WTC11 (cell line): ENCODE results near the gene ZNF335. TPM values are rescaled to one million over a fixed set of nuclear protein-coding genes. Genes with fewer than 3 reads are reported as not detected.
"Not testable (repeated sequence)": the region's sequence is repeated elsewhere in the genome, so short reads cannot be mapped to it uniquely, and the experiment has no call there.

Experiments
- ATAC-seq: fragments of 200-7000 bp; cut with Tn5 transposase; 2 replicates; pipeline ENCODE4 v1.10.0; 2021; ENCODE audit warnings: mild to moderate bottlenecking, moderate library complexity
- CTCF ChIA-PET: fragments of 300-600 bp; sonication (Branson Sonifier 250); formaldehyde crosslinking; loops from one replicate; lab custom pipeline; 2021; ENCODE audit warnings: antibody characterized with exemption; lab: Charles Lee
- POLR2A ChIA-PET: fragments of 350-600 bp; sonication (Branson Sonifier 250); formaldehyde crosslinking; loops from one replicate; lab custom pipeline; 2021; ENCODE audit warnings: antibody characterized with exemption; lab: Charles Lee
- DNase-seq: peaks from one replicate; pipeline ENCODE4 v3.0.0; 2021; ENCODE audit warnings: low spot score
- H3K27ac Mint-ChIP-seq: 2 replicates; pipeline ENCODE4 v1.8.0; 2021; ENCODE audit warnings: mixed read lengths
- H3K27me3 Mint-ChIP-seq: 2 replicates; pipeline ENCODE4 v1.8.0; 2021; ENCODE audit warnings: low read depth, mild to moderate bottlenecking, moderate library complexity, mixed read lengths
- H3K36me3 Mint-ChIP-seq: 2 replicates; pipeline ENCODE4 v1.8.0; 2021; ENCODE audit warnings: mixed read lengths
- H3K4me1 Mint-ChIP-seq: 2 replicates; pipeline ENCODE4 v1.8.0; 2022; ENCODE audit warnings: mixed read lengths
- H3K4me3 Mint-ChIP-seq: 2 replicates; pipeline ENCODE4 v1.8.0; 2021; ENCODE audit warnings: mild to moderate bottlenecking, moderate library complexity, mixed read lengths
- H3K9me3 Mint-ChIP-seq: 2 replicates; pipeline ENCODE4 v1.8.0; 2021; ENCODE audit warnings: mixed read lengths
- EMX1 ChIP-seq: fragments of 250-450 bp; sonication (Bioruptor Pico); IDR thresholded peaks from 2 replicates; pipeline ENCODE4 v1.8.0; 2021; ENCODE audit warnings: mild to moderate bottlenecking
- MXD4 ChIP-seq: fragments of 250-450 bp; sonication (Bioruptor Pico); IDR thresholded peaks from 2 replicates; pipeline ENCODE4 v1.8.0; 2021; ENCODE audit warnings: mild to moderate bottlenecking, moderate library complexity, borderline replicate concordance
- OVOL2 ChIP-seq: fragments of 250-450 bp; sonication (Bioruptor Pico); IDR thresholded peaks from 2 replicates; pipeline ENCODE4 v1.9.0; 2021; ENCODE audit warnings: mild to moderate bottlenecking, borderline replicate concordance
- ZNF219 ChIP-seq: sonication (generic); formaldehyde crosslinking; IDR thresholded peaks from 2 replicates; pipeline ENCODE4 v1.8.0; 2023; ENCODE audit warnings: missing genetic modification reagents, mild to moderate bottlenecking, borderline replicate concordance
- ZNF263 ChIP-seq: sonication (generic); formaldehyde crosslinking; IDR thresholded peaks from 2 replicates; pipeline ENCODE4 v1.8.1; 2022; ENCODE audit warnings: low read depth, mild to moderate bottlenecking, moderate library complexity, missing genetic modification reagents
- ZNF396 ChIP-seq: fragments of 250-450 bp; sonication (Bioruptor Pico); IDR thresholded peaks from 2 replicates; pipeline ENCODE4 v1.8.0; 2021; ENCODE audit warnings: mild to moderate bottlenecking, moderate library complexity, borderline replicate concordance
- total RNA-seq: library from RNA; stranded (reverse); gene quantifications from 3 replicates; pipeline ENCODE4 v1.2.3, GENCODE V29; 2021
- TF ChIP-seq, protein P1 (sequence below): fragments of 250-450 bp; sonication (Bioruptor Pico); IDR thresholded peaks from 2 replicates; pipeline ENCODE4 v1.9.0; 2021; ENCODE audit warnings: moderate library complexity, mild to moderate bottlenecking, inconsistent platforms, borderline replicate concordance
- TF ChIP-seq, protein P2 (sequence below): sonication (generic); formaldehyde crosslinking; IDR thresholded peaks from 2 replicates; pipeline ENCODE4 v1.8.0; 2022; ENCODE audit warnings: mild to moderate bottlenecking, missing genetic modification reagents

The ZNF335 gene
- total RNA-seq, 1 experiment from 2014 or later, result 20.0 TPM

DNA sequence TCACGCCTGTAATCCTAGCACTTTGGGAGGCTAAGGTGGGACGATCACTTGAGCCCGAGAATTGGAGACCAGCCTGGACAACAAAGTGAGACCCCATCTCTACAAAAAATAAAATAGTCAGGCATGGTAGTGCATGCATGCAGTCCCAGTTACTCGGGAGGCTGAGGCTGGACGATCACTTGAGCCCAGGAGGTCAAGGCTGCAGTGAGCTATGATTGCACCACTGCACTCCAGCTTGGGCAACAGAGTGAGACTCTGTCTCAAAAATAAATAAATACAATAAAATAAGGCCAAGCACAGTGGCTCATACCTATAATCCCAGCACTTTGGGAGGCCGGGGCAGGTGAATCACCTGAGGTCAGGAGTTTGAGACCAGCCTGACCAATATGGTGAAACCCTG, 70.7 kb downstream of the ZNF335 start:
- H3K27ac Mint-ChIP-seq, H3K27me3 Mint-ChIP-seq, POLR2A ChIA-PET, H3K4me1 Mint-ChIP-seq, DNase-seq, ATAC-seq, H3K4me3 Mint-ChIP-seq, H3K9me3 Mint-ChIP-seq: not testable (repeated sequence)
- CTCF ChIA-PET, result interaction anchor here (1.2 kb wide), 1 partner anchor 11 kb away, joined by 4 read pairs; the partner anchor contains the start of gene NEURL2
- H3K36me3 Mint-ChIP-seq, result peaks cover 62% of the 10 kb centered on the region

DNA sequence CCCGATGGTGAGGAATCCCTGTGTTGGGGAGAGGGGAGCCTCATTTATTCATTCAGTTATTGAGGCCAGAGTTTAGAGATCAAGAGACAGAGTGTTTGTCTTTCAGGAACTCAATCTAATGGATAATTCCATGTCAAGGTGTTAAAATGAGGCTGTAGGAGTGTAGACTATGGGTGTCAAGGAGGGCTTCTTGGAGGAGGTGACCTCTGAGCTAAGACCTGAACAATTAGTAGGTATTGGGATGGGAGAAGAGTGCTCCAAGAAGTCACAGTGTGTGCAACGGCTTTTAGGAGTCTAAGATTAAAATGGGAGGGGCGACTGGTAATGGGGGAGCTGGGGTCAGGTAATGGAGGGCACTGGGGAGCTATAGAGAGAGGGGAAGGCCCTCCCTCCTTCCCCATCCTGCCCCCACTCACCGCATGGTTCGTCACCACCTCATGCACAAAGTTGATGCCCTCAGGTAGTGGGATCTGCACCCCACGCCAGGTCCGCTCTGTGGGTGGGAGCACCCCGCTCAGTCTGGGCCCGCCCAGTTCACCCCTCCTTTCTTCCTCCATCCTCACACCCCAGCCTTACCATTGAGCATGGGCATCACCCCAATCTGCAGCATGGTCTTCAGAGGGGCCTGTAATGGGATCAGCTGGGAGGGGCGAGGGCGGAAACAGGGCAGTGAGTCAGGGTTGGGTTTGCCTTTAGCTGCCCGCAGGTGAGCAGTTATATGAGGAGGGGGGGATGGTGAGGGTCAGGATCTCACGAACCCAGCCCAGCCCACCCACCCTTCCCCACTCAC, 72.8 kb downstream of the ZNF335 start:
- Mint-ChIP-seq H3K9me3 (no peaks in the 10 kb centered on the region), H3K27me3 (no peaks in the 10 kb centered on the region)
- CTCF ChIA-PET, result interaction anchor here (1.4 kb wide), 1 partner anchor 9 kb away, joined by 8 read pairs; no protein-coding TSS in a partner anchor

More for the DNA sequence above, 72.8 kb downstream of the ZNF335 start:
- POLR2A ChIA-PET, result interaction anchor here (0.7 to 1.5 kb wide), 2 partner anchors 35 to 50 kb away, joined by 3 to 5 read pairs; no protein-coding TSS in a partner anchor
- no peak overlapping the region for H3K4me3 Mint-ChIP-seq
- H3K27ac Mint-ChIP-seq, result no peak overlapping the region
- H3K4me1 Mint-ChIP-seq, result no peaks in the 10 kb centered on the region
- DNase-seq (no peak), ATAC-seq (no peak)
- H3K36me3 Mint-ChIP-seq, result peaks cover 44% of the 10 kb centered on the region
- TF ChIP-seq ZNF219 (no peak), OVOL2 (CRISPR knock-in tag) (no peak), ZNF263 (no peak), ZNF396 (CRISPR knock-in tag) (no peak), MXD4 (CRISPR knock-in tag) (no peak), EMX1 (CRISPR knock-in tag) (no peak)
- TF ChIP-seq, protein P1, sequence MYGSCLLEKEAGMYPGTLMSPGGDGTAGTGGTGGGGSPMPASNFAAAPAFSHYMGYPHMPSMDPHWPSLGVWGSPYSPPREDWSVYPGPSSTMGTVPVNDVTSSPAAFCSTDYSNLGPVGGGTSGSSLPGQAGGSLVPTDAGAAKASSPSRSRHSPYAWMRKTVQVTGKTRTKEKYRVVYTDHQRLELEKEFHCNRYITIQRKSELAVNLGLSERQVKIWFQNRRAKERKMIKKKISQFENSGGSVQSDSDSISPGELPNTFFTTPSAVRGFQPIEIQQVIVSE (CRISPR knock-in tag), result no peak
- TF ChIP-seq, protein P2, sequence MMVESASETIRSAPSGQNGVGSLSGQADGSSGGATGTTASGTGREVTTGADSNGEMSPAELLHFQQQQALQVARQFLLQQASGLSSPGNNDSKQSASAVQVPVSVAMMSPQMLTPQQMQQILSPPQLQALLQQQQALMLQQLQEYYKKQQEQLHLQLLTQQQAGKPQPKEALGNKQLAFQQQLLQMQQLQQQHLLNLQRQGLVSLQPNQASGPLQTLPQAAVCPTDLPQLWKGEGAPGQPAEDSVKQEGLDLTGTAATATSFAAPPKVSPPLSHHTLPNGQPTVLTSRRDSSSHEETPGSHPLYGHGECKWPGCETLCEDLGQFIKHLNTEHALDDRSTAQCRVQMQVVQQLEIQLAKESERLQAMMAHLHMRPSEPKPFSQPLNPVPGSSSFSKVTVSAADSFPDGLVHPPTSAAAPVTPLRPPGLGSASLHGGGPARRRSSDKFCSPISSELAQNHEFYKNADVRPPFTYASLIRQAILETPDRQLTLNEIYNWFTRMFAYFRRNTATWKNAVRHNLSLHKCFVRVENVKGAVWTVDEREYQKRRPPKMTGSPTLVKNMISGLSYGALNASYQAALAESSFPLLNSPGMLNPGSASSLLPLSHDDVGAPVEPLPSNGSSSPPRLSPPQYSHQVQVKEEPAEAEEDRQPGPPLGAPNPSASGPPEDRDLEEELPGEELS, result no peak

Other genes with a start within 250 kb of the ZNF335 start
- gene SPINT4, start 249.9 kb downstream of the ZNF335 start, total RNA-seq, result not detected in 3 replicates
- not detected in 3 replicates for gene WFDC3, start 180.3 kb downstream of the ZNF335 start, total RNA-seq
- gene DNTTIP1, start 180.2 kb downstream of the ZNF335 start, total RNA-seq, result 34.2 to 35.7 TPM (median 35.1 TPM) in 3 replicates
- gene UBE2C, start 159.6 kb downstream of the ZNF335 start, total RNA-seq, result 249 to 251 TPM (median 249 TPM) in 3 replicates
- 2.7 to 3.6 TPM (median 3.0 TPM) in 3 replicates for gene TNNC2, start 144.9 kb downstream of the ZNF335 start, total RNA-seq
- 17.9 to 23.1 TPM (median 21.7 TPM) in 3 replicates for gene SNX21, start 138.4 kb downstream of the ZNF335 start, total RNA-seq
- 38.1 to 41.1 TPM (median 39.4 TPM) in 3 replicates for gene ACOT8, start 114.8 kb downstream of the ZNF335 start, total RNA-seq
- gene ZSWIM3, start 114.6 kb downstream of the ZNF335 start, total RNA-seq, result 3.4 to 5.4 TPM (median 4.7 TPM) in 3 replicates
- 15.2 to 17.4 TPM (median 17.0 TPM) in 3 replicates for gene ZSWIM1, start 91.0 kb downstream of the ZNF335 start, total RNA-seq
- 3.3 to 4.5 TPM (median 3.7 TPM) in 3 replicates for gene SPATA25, start 84.6 kb downstream of the ZNF335 start, total RNA-seq
- gene NEURL2, start 81.0 kb downstream of the ZNF335 start, total RNA-seq, result 6.1 to 8.3 TPM (median 6.6 TPM) in 3 replicates
- gene CTSA, start 80.9 kb downstream of the ZNF335 start, total RNA-seq, result 44.2 to 48.3 TPM (median 47.2 TPM) in 3 replicates
- 109 to 135 TPM (median 133 TPM) in 3 replicates for gene PLTP, start 60.0 kb downstream of the ZNF335 start, total RNA-seq
- 37.7 to 42.2 TPM (median 39.4 TPM) in 3 replicates for gene PCIF1, start 37.5 kb downstream of the ZNF335 start, total RNA-seq
- 5.8 to 7.1 TPM (median 5.8 TPM) in 3 replicates for gene MMP9, start 36.7 kb upstream of the ZNF335 start, total RNA-seq
- 6.6 to 8.5 TPM (median 7.2 TPM) in 3 replicates for gene SLC12A5, start 57.0 kb upstream of the ZNF335 start, total RNA-seq
- gene NCOA5, start 117.8 kb upstream of the ZNF335 start, total RNA-seq, result 16.5 to 20.5 TPM (median 16.5 TPM) in 3 replicates
- 12.9 to 15.3 TPM (median 14.8 TPM) in 3 replicates for gene CD40, start 146.1 kb upstream of the ZNF335 start, total RNA-seq